ENCODE data around the gene DAPK3.

Gene DAPK3

GRCh38 chr19:3961007-3961406 lies 9.9 kb downstream of the DAPK3 start:
- H2BK120ac ChIP-seq (ENCODE audit: low read depth, low read length): no peak overlapping the region
- no peak overlapping the region for H3K4ac ChIP-seq (ENCODE audit: low read depth in 1 of 2, low read length in 2 of 2)
- H2AK5ac ChIP-seq (ENCODE audit: low read length, severe bottlenecking): no peak overlapping the region
- peak overlapping the region; percentile 50 for H4K8ac ChIP-seq (ENCODE audit: low read length)
- no peak overlapping the region for H3K9ac ChIP-seq (ENCODE audit: low read length)
- H3K79me1 ChIP-seq (replicated peaks; ENCODE audit: low read length, poor library complexity, severe bottlenecking): peaks cover 44% of the 10 kb centered on the region
- no peak overlapping the region for H3K4me3 ChIP-seq (ENCODE audit: insufficient read depth in 1 of 2, low read depth in 1 of 2, low read length in 2 of 2)
- peaks cover 80 to 97% of the 10 kb centered on the region in 2 experiments for H3K36me3 ChIP-seq (ENCODE audit: control insufficient read depth in 1 of 2, insufficient read depth in 2 of 2, low read depth in 1 of 2, low read length in 2 of 2)
- H2BK15ac ChIP-seq (ENCODE audit: low read depth, poor library complexity, severe bottlenecking): no peak overlapping the region
- no peak overlapping the region for H3K27ac ChIP-seq (ENCODE audit: low read length, poor library complexity, severe bottlenecking)
- H2AFZ ChIP-seq (ENCODE audit: low read depth, low read length): no peak overlapping the region
- H2BK12ac ChIP-seq (ENCODE audit: low read length in 2 of 2): no peak overlapping the region
- 98% methylated on average over 21 of the region's 24 CpGs for WGBS
- peaks cover 7% of the 10 kb centered on the region for H3K4me1 ChIP-seq (ENCODE audit: control insufficient read depth, insufficient read depth, low read depth, low read length)
- H3K18ac ChIP-seq (ENCODE audit: low read depth in 1 of 2, low read length in 2 of 2): no peak overlapping the region
- H3K9me3 ChIP-seq (ENCODE audit: control insufficient read depth, low read length): no peaks in the 10 kb centered on the region
- no peak overlapping the region for H4K91ac ChIP-seq (ENCODE audit: low read length)
- no peak overlapping the region for H3K23ac ChIP-seq (ENCODE audit: low read length in 2 of 2)
- H3K27me3 ChIP-seq (ENCODE audit: control insufficient read depth in 1 of 2, insufficient read depth in 1 of 2, low read length in 2 of 2): no peaks in the 10 kb centered on the region
- no peak overlapping the region for H3K14ac ChIP-seq (ENCODE audit: low read length in 2 of 2)
- DNase-seq: no peak
- no peak overlapping the region for H3K4me2 ChIP-seq (ENCODE audit: low read length, poor library complexity, severe bottlenecking)
- H2BK5ac ChIP-seq (ENCODE audit: low read depth, low read length, poor library complexity, severe bottlenecking): no peak overlapping the region

DNA sequence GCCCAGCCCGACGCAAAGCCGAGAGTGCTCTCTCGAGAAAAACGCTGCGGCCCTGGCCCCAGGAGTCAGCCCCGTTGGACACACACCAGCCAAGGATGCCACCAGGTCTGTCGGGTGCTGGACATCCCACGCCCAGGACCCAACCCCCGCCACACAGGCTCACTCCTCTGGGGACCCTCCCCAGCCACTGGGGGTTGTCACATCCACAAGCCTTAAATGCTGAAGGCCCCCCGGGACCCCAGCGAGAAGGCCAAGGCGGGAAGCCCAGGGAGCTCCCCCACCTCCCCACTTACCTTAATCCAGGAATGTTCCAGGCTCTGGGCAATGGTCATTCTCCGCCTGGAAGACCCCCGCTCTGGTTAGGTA lies 11.2 kb downstream of the DAPK3 start:
- Histone ChIP-seq H3K36me3 (ENCODE audit: control insufficient read depth in 1 of 2, insufficient read depth in 2 of 2, low read depth in 1 of 2, low read length in 2 of 2) (peaks cover 77 to 94% of the 10 kb centered on the region in 2 experiments), H3K18ac (ENCODE audit: low read depth in 1 of 2, low read length in 2 of 2) (no peak overlapping the region), H2AFZ (ENCODE audit: low read depth, low read length) (no peak overlapping the region), H3K27ac (ENCODE audit: low read length, poor library complexity, severe bottlenecking) (no peak overlapping the region), H3K27me3 (ENCODE audit: control insufficient read depth in 1 of 2, insufficient read depth in 1 of 2, low read length in 2 of 2) (no peaks in the 10 kb centered on the region), H3K14ac (ENCODE audit: low read length in 2 of 2) (no peak overlapping the region), H3K4me1 (ENCODE audit: control insufficient read depth, insufficient read depth, low read depth, low read length) (peaks cover 4% of the 10 kb centered on the region), H4K91ac (ENCODE audit: low read length) (no peak overlapping the region), H2AK5ac (ENCODE audit: low read length, severe bottlenecking) (no peak overlapping the region), H3K79me1 (replicated peaks; ENCODE audit: low read length, poor library complexity, severe bottlenecking) (peaks cover 51% of the 10 kb centered on the region), H3K23ac (ENCODE audit: low read length in 2 of 2) (no peak overlapping the region), H3K9ac (ENCODE audit: low read length) (no peak overlapping the region), H2BK15ac (ENCODE audit: low read depth, poor library complexity, severe bottlenecking) (no peak overlapping the region), H2BK5ac (ENCODE audit: low read depth, low read length, poor library complexity, severe bottlenecking) (no peak overlapping the region), H3K9me3 (ENCODE audit: control insufficient read depth, low read length) (no peaks in the 10 kb centered on the region), H2BK120ac (ENCODE audit: low read depth, low read length) (no peak overlapping the region), H3K4me2 (ENCODE audit: low read length, poor library complexity, severe bottlenecking) (no peak overlapping the region), H2BK12ac (ENCODE audit: low read length in 2 of 2) (no peak overlapping the region), H4K8ac (ENCODE audit: low read length) (no peak overlapping the region), H3K4ac (ENCODE audit: low read depth in 1 of 2, low read length in 2 of 2) (no peak overlapping the region), H3K4me3 (ENCODE audit: insufficient read depth in 1 of 2, low read depth in 1 of 2, low read length in 2 of 2) (no peak overlapping the region)
- WGBS: 95% methylated on average over 15 of the region's 15 CpGs
- DNase-seq: no peak

GRCh38 chr19:3958836-3959765 lies 11.8 kb downstream of the DAPK3 start:
- Histone ChIP-seq H3K4me2 (ENCODE audit: low read length, poor library complexity, severe bottlenecking) (no peak overlapping the region), H3K79me1 (replicated peaks; ENCODE audit: low read length, poor library complexity, severe bottlenecking) (peaks cover 47% of the 10 kb centered on the region), H3K9ac (ENCODE audit: low read length) (no peak overlapping the region), H2AK5ac (ENCODE audit: low read length, severe bottlenecking) (no peak overlapping the region), H3K23ac (ENCODE audit: low read length in 2 of 2) (no peak overlapping the region), H3K36me3 (ENCODE audit: control insufficient read depth in 1 of 2, insufficient read depth in 2 of 2, low read depth in 1 of 2, low read length in 2 of 2) (peaks cover 74 to 94% of the 10 kb centered on the region in 2 experiments), H2AFZ (ENCODE audit: low read depth, low read length) (no peak overlapping the region), H3K14ac (ENCODE audit: low read length in 2 of 2) (no peak overlapping the region), H3K9me3 (ENCODE audit: control insufficient read depth, low read length) (no peaks in the 10 kb centered on the region), H2BK15ac (ENCODE audit: low read depth, poor library complexity, severe bottlenecking) (no peak overlapping the region), H3K4ac (ENCODE audit: low read depth in 1 of 2, low read length in 2 of 2) (no peak overlapping the region), H2BK12ac (ENCODE audit: low read length in 2 of 2) (no peak overlapping the region), H2BK5ac (ENCODE audit: low read depth, low read length, poor library complexity, severe bottlenecking) (no peak overlapping the region), H3K27me3 (ENCODE audit: control insufficient read depth in 1 of 2, insufficient read depth in 1 of 2, low read length in 2 of 2) (no peaks in the 10 kb centered on the region), H3K18ac (ENCODE audit: low read depth in 1 of 2, low read length in 2 of 2) (no peak overlapping the region), H4K8ac (ENCODE audit: low read length) (peak overlapping the region; percentile 24), H4K91ac (ENCODE audit: low read length) (no peak overlapping the region), H3K27ac (ENCODE audit: low read length, poor library complexity, severe bottlenecking) (no peak overlapping the region), H2BK120ac (ENCODE audit: low read depth, low read length) (no peak overlapping the region), H3K4me3 (ENCODE audit: insufficient read depth in 1 of 2, low read depth in 1 of 2, low read length in 2 of 2) (peak overlapping the region in 1 of 2 experiments; percentile 2), H3K4me1 (ENCODE audit: control insufficient read depth, insufficient read depth, low read depth, low read length) (peaks cover 4% of the 10 kb centered on the region)
- DNase-seq: no peak
- 98% methylated on average over 83 of the region's 86 CpGs for WGBS

- H3K27ac ChIP-seq (ENCODE audit: low read length, poor library complexity, severe bottlenecking): no peak overlapping the region
- no peak overlapping the region for H3K14ac ChIP-seq (ENCODE audit: low read length in 2 of 2)
- H3K4me2 ChIP-seq (ENCODE audit: low read length, poor library complexity, severe bottlenecking): no peak overlapping the region
- no peak overlapping the region for H4K8ac ChIP-seq (ENCODE audit: low read length)
- no peak overlapping the region for H2BK5ac ChIP-seq (ENCODE audit: low read depth, low read length, poor library complexity, severe bottlenecking)
- no peak overlapping the region for H2BK120ac ChIP-seq (ENCODE audit: low read depth, low read length)
- no peak overlapping the region for H3K23ac ChIP-seq (ENCODE audit: low read length in 2 of 2)
- H3K79me1 ChIP-seq (replicated peaks; ENCODE audit: low read length, poor library complexity, severe bottlenecking): peaks cover 26% of the 10 kb centered on the region
- no peak overlapping the region for H4K91ac ChIP-seq (ENCODE audit: low read length)
- H3K18ac ChIP-seq (ENCODE audit: low read depth in 1 of 2, low read length in 2 of 2): no peak overlapping the region
- H3K4me3 ChIP-seq (ENCODE audit: insufficient read depth in 1 of 2, low read depth in 1 of 2, low read length in 2 of 2): no peak overlapping the region
- no peak overlapping the region for H2AK5ac ChIP-seq (ENCODE audit: low read length, severe bottlenecking)
- no peaks in the 10 kb centered on the region for H3K27me3 ChIP-seq (ENCODE audit: control insufficient read depth in 1 of 2, insufficient read depth in 1 of 2, low read length in 2 of 2)
- no peak overlapping the region for H3K9ac ChIP-seq (ENCODE audit: low read length)
- WGBS: 96% methylated on average over 10 of the region's 10 CpGs
- H2BK12ac ChIP-seq (ENCODE audit: low read length in 2 of 2): no peak overlapping the region
- H3K36me3 ChIP-seq (ENCODE audit: control insufficient read depth in 1 of 2, insufficient read depth in 2 of 2, low read depth in 1 of 2, low read length in 2 of 2): peaks cover 43 to 62% of the 10 kb centered on the region in 2 experiments
- H2BK15ac ChIP-seq (ENCODE audit: low read depth, poor library complexity, severe bottlenecking): no peak overlapping the region
- peaks cover 11% of the 10 kb centered on the region for H3K4me1 ChIP-seq (ENCODE audit: control insufficient read depth, insufficient read depth, low read depth, low read length)
- H3K9me3 ChIP-seq (ENCODE audit: control insufficient read depth, low read length): no peaks in the 10 kb centered on the region
- DNase-seq: no peak
- H2AFZ ChIP-seq (ENCODE audit: low read depth, low read length): no peak overlapping the region
- H3K4ac ChIP-seq (ENCODE audit: low read depth in 1 of 2, low read length in 2 of 2): no peak overlapping the region
Observed at GRCh38 chr19:3955688-3956087, 15.2 kb downstream of the DAPK3 start.

All from mesenchymal stem cell (in vitro differentiated cells and primary cell).